HepG2 (cell line): ENCODE data around the gene ZNF195. TPM values are rescaled to one million over a fixed set of nuclear protein-coding genes. Genes with fewer than 3 reads are reported as not detected.
"Not testable (repeated sequence)": the region's sequence is repeated elsewhere in the genome, so short reads cannot be mapped to it uniquely, and the experiment has no call there.

Experiments
- ATAC-seq: fragments of 200-7000 bp; cut with Tn5 transposase; 3 replicates; pipeline ENCODE4 v1.9.1; 2020; ENCODE audit warnings: mild to moderate bottlenecking, moderate library complexity
- BruUV-seq: library from RNA; stranded (reverse); fragments of 400-500 nt; replicated peaks from 2 replicates; lab custom pipeline; 2021; lab: Mats Ljungman, UMichigan
- CTCF ChIA-PET: fragments of 300-600 bp; formaldehyde crosslinking; extraction: SDS; loops from one replicate; lab custom pipeline; 2021; ENCODE audit warnings: low total read pairs, inconsistent platforms, low intra/inter-chr PET ratio; lab: Yijun Ruan, JAX
- POLR2A ChIA-PET: fragments of 350-600 bp; sonication (Branson Sonifier 250); formaldehyde crosslinking; loops from one replicate; lab custom pipeline; 2020; ENCODE audit warnings: antibody characterized with exemption, inconsistent platforms; lab: Yijun Ruan, JAX
- DNase-seq: peaks from one replicate; pipeline ENCODE4 v3.0.0-alpha.2; 2015; ENCODE audit warnings: low spot score
- FAIRE-seq: peaks from 3 replicates; lab custom pipeline; 2011; peaks lifted over from hg19 to GRCh38; lab: Jason Lieb, UNC
- H2AFZ ChIP-seq: one replicate; pipeline ENCODE4 v1.6.1; 2011; ENCODE audit warnings: low read length, inconsistent platforms
- H3K27ac ChIP-seq: fragments of 300-600 bp; 3 replicates; pipeline ENCODE4 v1.8.0; 2011; ENCODE audit warnings: mixed run types, mild to moderate bottlenecking, mixed read lengths, low read length, inconsistent platforms; ENCODE audit not compliant: insufficient read depth; ENCODE audit errors: extremely low read length
- H3K27me3 ChIP-seq, 2 experiments: fragments of 200-600 bp in 1 of 2; 2 replicates in 1 of 2; 3 replicates in 1 of 2; pipeline versions ENCODE4 v1.6.0 to v1.8.0; 2011; ENCODE audit warnings: low read length in 2 of 2, mild to moderate bottlenecking in 2 of 2, moderate library complexity in 2 of 2, inconsistent platforms in 1 of 2; ENCODE audit not compliant: insufficient read depth in 2 of 2, control insufficient read depth in 1 of 2
- H3K36me3 ChIP-seq, 2 experiments: fragments of 200-600 bp in 1 of 2; replicated peaks in 1 of 2; 2 replicates in 1 of 2; 3 replicates in 1 of 2; pipeline versions ENCODE4 v1.5.1 to v1.8.0; 2011; ENCODE audit warnings: low read length in 2 of 2, inconsistent platforms in 1 of 2; ENCODE audit not compliant: insufficient read depth in 2 of 2, control insufficient read depth in 1 of 2
- H3K4me1 ChIP-seq: 2 replicates; pipeline ENCODE4 v1.5.1; 2012; ENCODE audit warnings: low read length, inconsistent platforms; ENCODE audit not compliant: insufficient read depth
- H3K4me2 ChIP-seq: 2 replicates; pipeline ENCODE4 v1.6.0; 2011; ENCODE audit warnings: low read depth, low read length, inconsistent platforms
- H3K4me3 ChIP-seq, 3 experiments: fragments of 200-600 bp in 1 of 3; sonication (generic), shearing (Covaris generic) in 1 of 3; replicated peaks in 1 of 3; 2 replicates each; pipeline ENCODE4 v1.5.1; 2011 to 2016; ENCODE audit warnings: low read length in 3 of 3, inconsistent platforms in 2 of 3, low read depth in 2 of 3, mild to moderate bottlenecking in 2 of 3, control low read depth in 1 of 3, mixed read lengths in 1 of 3; ENCODE audit not compliant: insufficient read depth in 1 of 3
- H3K79me2 ChIP-seq: one replicate; pipeline ENCODE4 v1.6.1; 2011; ENCODE audit warnings: low read length, inconsistent platforms; ENCODE audit not compliant: insufficient read depth
- H3K9ac ChIP-seq: 2 replicates; pipeline ENCODE4 v1.6.0; 2011; ENCODE audit warnings: mild to moderate bottlenecking, low read depth, low read length, inconsistent platforms; ENCODE audit not compliant: insufficient read depth
- H3K9me3 ChIP-seq: 2 replicates; pipeline ENCODE4 v1.5.1; 2012; ENCODE audit warnings: mild to moderate bottlenecking, low read length
- H4K20me1 ChIP-seq: 2 replicates; pipeline ENCODE4 v1.6.0; 2011; ENCODE audit warnings: inconsistent platforms, mild to moderate bottlenecking, low read length, moderate library complexity; ENCODE audit not compliant: insufficient read depth
- FOSL2 ChIP-seq: sonication (generic); formaldehyde crosslinking; IDR thresholded peaks from 2 replicates; pipeline ENCODE4 v1.4.0; 2020; ENCODE audit warnings: missing genetic modification reagents
- WGBS: methylation state at CpG from one replicate; pipeline ENCODE4 v1.1.6; 2017; ENCODE audit warnings: low lambda C conversion rate; 5-methylcytosine and 5-hydroxymethylcytosine counted together
- in situ Hi-C: cut with HindIII; loops from 2 replicates; pipeline ENCODE4 v1.10.0; 2017; ENCODE audit warnings: low pct_unique_long_range_greater_than_20kb; ENCODE audit not compliant: extremely low pct_ligation_motif_present
- intact Hi-C: fragments of 100-400 bp; cut with micrococcal nuclease; formaldehyde crosslinking; loops from one replicate; pipeline ENCODE4 v1.10.0; 2022; ENCODE audit not compliant: unreplicated experiment
- polyA plus RNA-seq, 8 experiments: library from polyadenylated mRNA; depleted of rRNA in 3 of 8; stranded (reverse) in 7 of 8; unstranded in 1 of 8; fragments of >200 nt; fragmentation: Illumina TruSeq in 4 of 8; extraction: Trizol in 4 of 8; gene quantifications; 2 replicates each; pipeline versions ENCODE4 v1.2.1 to v1.2.3, GENCODE V29; 2011 to 2016; ENCODE audit warnings: low read depth in 4 of 8, missing spikeins in 1 of 8, mixed read lengths in 1 of 8; ENCODE audit not compliant: insufficient read depth in 1 of 8
- total RNA-seq, 5 experiments: library from RNA; depleted of rRNA; stranded (reverse); fragments of >200 nt; fragmentation: Illumina TruSeq; extraction: Trizol; gene quantifications; 2 replicates each; pipeline ENCODE4 v1.2.3, GENCODE V29; 2016; ENCODE audit warnings: low read depth in 1 of 5

The ZNF195 gene
- total and polyA plus RNA-seq, 2 of the 13 experiments (the other 11 are each of a cell fraction or from before 2014, with no cell fraction given): 17.3 to 31.4 TPM

GRCh38 chr11:3420281-3421042, 41.5 kb upstream of the ZNF195 start:
- H3K27me3 ChIP-seq, H3K4me2 ChIP-seq, H3K4me3 ChIP-seq, BruUV-seq, H3K36me3 ChIP-seq, POLR2A ChIA-PET, H4K20me1 ChIP-seq, H3K9ac ChIP-seq, CTCF ChIA-PET, H3K27ac ChIP-seq, H2AFZ ChIP-seq, H3K79me2 ChIP-seq, ATAC-seq, DNase-seq, H3K4me1 ChIP-seq, H3K9me3 ChIP-seq, intact Hi-C loops, in situ Hi-C loops, FAIRE-seq: not testable (repeated sequence)
- TF ChIP-seq FOSL2 (CRISPR knock-in tag): 0 out of 2 replicates have a peak, but pooled peaks have one; percentile 35
- WGBS: 40% methylated on average over 6 of the region's 10 CpGs

GRCh38 chr11:3419496-3419895, 40.5 kb upstream of the ZNF195 start:
- POLR2A ChIA-PET, FAIRE-seq, CTCF ChIA-PET: not testable (repeated sequence)

More at GRCh38 chr11:3419496-3419895, 40.5 kb upstream of the ZNF195 start:
- H4K20me1 ChIP-seq, H3K9me3 ChIP-seq, H3K9ac ChIP-seq, H3K79me2 ChIP-seq, DNase-seq, H2AFZ ChIP-seq, BruUV-seq, ATAC-seq, H3K4me3 ChIP-seq, H3K4me1 ChIP-seq, H3K27ac ChIP-seq, H3K27me3 ChIP-seq, H3K4me2 ChIP-seq, H3K36me3 ChIP-seq, in situ Hi-C loops, intact Hi-C loops: not testable (repeated sequence)
- WGBS: 0% methylated on average over 1 of the region's 1 CpG
